ENCODE measurements around the gene FRMD4A.
"Not testable (repeated sequence)": the region's sequence is repeated elsewhere in the genome, so short reads cannot be mapped to it uniquely, and the experiment has no call there.

Gene FRMD4A

GRCh38 chr10:14236341-14236740 lies 94.4 kb downstream of the FRMD4A start:
- no peak for DNase-seq

DNA sequence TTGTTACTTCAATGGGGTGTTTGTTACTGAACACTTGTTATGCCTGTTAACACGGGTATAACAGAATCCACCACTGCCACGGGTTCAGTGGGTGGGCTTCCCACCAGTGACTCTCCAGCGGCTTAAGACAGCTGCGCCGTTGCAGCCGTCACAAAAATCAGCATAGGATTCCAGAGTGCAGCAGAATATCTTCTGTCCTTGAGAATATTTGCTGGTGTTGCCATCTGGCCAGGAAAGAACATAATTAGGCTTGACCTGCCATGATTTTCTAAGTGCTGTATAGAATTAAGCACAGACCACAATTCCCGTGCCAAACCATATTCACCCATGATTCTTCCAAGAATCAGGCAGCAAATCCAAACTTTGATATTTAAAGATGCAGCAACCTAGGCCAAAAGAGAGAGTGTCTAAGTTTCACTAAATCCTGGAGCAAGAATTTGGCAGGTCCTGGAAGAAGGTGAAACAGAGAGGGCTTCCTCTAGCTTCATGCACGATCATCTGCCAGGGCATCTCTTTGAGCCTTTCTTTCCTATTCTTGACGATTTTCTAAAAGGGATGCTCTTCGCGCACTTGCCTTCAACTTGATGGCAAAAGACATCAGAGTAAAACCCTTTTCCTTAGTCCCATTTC lies 95.0 kb downstream of the FRMD4A start:
- DNase-seq, result no peak

DNA sequence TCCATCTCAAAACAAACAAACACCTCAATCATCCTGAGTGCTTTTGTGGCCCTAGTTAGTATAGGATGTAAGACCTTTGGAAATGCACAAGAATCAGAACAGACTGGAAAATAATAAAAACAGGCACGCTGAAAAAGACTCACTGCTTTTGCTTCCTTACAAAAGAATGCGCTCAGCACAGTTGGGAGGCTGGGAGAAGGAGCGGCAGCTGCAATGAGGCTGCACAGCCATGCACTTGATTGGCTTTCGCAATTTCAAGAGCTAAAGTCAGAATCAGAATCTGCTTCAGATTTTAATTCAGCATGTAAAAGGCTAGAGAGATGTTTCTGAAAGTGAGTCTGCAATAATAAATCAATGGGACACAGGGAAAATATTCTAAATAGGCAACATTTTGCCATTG lies 97.2 kb downstream of the FRMD4A start:
- no peak for DNase-seq

DNA sequence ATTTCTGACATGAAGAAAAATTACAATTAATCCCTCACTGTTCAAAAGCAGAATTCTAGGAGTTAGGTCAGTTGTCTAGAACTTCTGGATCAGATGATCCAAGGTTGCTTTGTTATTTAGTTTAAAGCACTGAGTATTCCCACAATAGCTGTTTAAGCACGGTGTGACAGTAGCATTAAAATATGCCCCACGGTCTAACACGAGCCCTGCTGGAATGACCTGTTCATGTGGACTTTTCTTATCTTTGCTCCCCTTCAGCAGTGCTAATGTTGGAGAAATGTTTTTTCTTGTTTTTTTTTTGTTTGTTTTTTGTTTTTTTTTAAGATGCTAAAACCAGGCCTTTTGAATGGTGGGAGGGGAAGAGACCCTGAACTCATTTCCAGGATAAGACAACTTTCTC lies 101.9 kb downstream of the FRMD4A start:
- DNase-seq, result not testable (repeated sequence)

GRCh38 chr10:14225379-14225778 lies 105.3 kb downstream of the FRMD4A start:
- DNase-seq, result no peak

GRCh38 chr10:14220026-14220425 lies 110.7 kb downstream of the FRMD4A start:
- no peak for DNase-seq

DNA sequence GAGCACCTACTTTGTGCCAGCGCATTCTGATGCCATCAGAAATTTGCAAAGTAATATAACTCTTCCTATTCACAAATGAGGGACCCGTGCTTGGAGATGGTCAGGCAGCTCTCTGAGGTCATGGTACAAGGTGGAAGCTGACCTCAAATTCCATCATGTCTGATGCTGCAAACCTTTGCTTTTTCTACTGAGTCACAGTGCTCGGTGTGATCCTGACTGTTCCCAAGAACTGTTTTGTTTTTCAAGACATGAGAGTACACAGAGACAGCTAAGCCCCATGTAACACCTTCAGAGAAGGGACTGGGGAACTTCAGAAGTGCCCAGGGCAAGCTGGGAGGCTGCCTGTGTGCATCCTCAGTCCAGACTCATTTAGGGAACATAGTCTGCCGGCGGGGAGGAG lies 111.3 kb downstream of the FRMD4A start:
- DNase-seq, result no peak

DNA sequence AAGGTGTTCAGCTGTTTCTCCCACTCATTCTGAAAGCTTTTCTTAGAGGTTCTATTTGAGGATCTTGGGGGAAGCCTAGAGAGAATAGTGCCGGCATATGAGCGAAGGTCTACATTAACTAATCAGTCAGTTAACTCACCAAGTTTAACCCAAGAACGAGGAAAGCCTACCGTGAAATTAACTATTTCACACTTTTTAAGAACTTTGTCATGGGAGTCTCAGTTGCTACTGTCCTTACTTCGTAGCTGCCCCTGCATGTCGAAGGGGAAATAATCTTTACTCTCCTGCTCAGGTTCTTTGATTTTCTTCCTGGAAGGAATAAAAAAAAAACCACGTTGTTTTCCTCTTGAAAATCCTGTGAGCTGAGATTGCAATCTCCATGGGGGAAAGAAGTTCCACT lies 115.1 kb downstream of the FRMD4A start:
- no peak for DNase-seq

DNA sequence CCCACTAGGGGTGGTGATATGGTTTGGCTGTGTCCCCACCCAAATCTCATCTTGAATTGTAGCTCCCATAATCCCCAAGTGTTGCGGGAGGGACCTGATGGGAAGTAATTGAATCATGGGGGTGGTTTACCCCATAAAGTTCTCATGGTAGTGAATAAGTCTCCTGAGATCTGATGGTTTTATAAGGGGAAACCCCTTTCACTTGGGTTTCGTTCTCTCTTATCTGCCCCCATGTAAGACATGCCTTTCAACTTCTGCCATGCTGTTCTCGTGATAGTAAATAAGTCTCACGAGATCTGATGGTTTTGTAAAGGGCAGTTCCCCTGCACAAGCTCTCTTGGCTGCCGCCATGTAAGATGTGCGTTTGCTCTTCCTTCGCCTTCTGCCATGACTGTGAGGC lies 117.0 kb downstream of the FRMD4A start:
- DNase-seq, result not testable (repeated sequence)

DNA sequence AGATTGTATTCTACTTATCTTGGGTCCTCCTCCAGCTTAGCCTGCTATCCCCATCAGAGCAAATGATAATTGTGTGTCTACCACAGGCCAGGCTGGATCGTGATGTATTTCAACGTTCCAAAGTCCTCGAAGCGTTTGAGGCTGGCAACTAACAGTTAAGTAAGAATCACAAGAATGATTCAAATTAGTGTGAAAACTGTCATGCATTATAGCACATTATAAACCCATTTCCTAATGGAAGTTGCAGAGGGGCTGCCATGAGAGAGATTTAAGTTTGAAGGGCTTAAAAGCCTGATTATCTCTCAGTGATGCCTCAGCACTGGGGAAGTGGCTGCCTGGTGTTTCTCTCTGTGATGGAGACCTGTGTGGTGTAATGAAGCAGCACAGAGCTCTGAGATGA lies 119.1 kb downstream of the FRMD4A start:
- no peak for DNase-seq

- DNase-seq, result no peak
These were observed 122.5 kb downstream of the FRMD4A start for GRCh38 chr10:14208231-14208630.

DNA sequence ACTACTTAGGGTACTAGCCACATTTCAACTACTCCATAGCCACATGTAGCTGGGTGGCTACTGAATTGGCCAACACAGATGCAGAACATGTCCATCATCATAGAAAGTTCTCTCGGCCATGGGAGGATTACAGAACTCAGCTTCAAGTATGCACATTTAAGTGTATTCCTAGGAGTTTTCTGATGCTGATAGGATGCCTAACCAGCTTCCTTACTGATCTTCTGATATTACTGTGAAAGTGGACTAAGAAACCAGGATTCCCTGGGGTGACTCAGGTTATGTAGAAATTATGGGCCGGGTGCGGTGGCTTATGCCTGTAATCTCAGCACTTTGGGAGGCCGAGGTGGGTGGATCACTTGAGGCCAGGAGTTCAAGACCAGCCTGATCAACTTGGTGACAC lies 125.5 kb downstream of the FRMD4A start:
- DNase-seq, result no peak

GRCh38 chr10:14200698-14201544 lies 129.8 kb downstream of the FRMD4A start:
- no peak for DNase-seq

- DNase-seq, result not testable (repeated sequence)
These were observed 131.6 kb downstream of the FRMD4A start for GRCh38 chr10:14199098-14199497.

- DNase-seq, result no peak
These were observed 132.6 kb downstream of the FRMD4A start for GRCh38 chr10:14198078-14198477.

GRCh38 chr10:14196113-14196512 lies 134.6 kb downstream of the FRMD4A start:
- no peak for DNase-seq

DNA sequence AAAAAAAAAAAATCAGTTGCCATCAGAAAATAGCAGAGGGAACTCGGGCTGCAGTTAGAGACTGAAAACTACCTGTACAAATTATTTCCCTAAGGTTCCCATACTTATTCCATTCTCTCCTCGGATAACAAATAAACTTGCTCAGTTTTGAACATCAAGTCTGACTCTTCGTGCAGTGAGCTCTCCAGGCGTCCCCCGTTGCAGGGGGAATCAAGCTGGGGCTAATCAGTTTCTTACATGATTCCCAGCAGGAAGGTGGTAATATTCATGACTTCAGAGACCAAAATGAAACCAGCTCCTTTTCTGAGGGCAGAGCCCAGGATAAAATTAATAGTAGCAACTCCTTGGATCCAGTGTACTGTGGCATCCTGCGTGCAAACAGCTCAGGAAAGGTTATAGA lies 135.3 kb downstream of the FRMD4A start:
- no peak for DNase-seq

DNA sequence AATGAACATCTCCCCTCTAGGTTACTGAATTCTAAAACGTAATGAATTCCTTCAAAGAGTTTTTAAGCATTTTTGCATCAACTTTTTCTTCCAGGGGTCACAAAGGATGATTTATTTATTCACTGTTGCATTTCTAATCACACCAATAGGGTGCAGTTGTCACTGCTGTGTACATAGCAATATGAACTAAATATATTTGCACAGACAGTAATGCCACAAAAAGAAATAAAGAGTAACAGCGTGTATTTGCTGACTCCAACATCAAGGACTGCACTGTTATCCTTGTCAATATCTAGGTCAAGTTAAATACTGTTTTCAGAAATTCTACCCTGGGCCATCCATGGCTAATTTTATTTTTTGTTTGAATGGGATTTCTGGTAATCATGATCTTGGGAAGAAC lies 138.0 kb downstream of the FRMD4A start:
- DNase-seq, result no peak

- no peak for DNase-seq
These were observed 138.9 kb downstream of the FRMD4A start for GRCh38 chr10:14191871-14192270.

DNA sequence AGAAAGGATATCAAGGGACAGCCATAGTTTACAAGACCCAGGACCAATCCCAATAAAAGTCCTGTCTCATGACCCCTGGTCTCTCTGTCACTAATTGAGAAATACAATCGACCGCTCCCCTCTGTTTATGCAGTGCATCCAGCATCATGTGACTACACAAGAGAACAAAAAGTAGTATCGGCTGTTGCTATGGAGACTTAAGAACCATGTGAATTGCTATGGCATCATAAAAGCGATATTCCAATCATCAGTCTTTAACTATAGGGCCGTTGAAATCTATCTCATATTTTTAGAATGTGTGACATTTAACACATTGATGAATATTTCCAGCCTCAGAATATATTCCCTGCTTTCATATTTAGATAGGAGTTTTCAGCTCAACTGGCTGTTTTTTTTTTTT lies 139.3 kb downstream of the FRMD4A start:
- no peak for DNase-seq

DNA sequence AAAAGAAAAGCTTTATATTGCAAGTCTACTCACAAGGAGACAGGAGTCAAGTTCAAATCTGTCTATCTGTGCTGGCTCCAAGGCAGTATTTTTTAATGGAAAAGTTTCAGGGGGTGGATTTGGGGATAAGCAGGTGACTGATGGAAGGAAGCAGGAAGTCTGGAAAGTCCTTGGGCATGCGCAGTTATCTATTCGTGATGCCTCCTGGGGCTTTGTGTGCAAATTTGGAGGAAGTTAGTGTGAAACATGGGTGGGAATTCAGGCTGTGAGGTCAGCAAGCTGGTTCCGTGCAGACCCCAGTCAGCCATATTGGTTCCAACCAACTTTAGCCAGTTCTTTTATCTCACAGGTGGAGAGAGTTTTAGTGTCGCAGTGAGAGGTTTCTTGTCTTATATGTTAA lies 140.0 kb downstream of the FRMD4A start:
- DNase-seq, result no peak

DNA sequence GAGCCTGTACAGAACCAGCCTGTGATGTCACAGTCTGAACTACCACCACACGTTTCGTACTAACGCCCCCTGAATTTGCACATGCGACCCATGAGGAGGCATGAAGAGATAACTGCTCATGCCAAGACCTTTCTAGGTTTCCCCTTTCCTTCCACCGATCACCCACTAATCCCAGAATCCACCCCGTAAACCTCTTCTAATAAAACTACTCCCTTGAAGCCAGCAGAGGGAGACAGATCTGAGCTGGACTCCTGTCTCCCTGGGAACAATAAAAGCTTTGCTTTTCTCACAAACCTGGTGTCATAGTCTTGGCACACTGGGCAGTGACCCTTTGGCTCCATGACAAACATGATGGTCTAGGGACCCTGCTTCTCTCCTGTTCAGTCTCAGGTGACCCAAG lies 144.5 kb downstream of the FRMD4A start:
- no peak for DNase-seq

DNA sequence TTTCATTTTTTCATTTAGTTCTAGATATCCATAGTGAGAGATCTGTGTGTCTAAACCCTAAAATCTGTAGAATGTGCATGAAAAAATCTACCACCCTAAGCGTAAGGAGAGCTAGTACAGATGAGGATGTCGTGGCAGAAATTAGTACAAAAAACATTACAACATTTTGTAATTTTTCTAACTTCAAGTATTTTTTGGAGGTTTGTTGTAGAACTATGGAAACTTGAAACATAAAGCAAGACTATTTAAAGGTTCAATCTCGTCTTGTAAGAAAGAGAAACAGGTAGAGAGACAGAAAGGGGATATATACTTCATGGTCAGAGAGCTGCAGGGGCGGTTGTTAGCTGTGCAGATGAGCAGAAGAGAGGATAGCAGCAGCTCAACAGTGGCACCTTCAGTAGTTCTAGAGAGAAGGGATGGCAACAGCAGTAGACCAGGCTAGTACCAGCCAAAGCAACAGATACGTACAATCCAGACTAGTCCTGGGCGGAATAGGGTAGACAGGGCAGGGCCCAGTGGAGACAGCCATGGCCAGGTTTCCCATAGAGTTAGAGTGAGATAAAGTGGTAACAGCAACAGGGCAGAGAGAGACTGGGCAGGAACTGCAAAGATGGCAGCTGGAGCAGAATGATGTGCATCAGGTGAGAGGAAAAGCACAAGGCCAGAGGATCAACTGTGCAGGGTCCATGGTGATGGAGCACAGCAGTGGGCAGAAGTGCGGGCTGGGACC lies 145.2 kb downstream of the FRMD4A start:
- DNase-seq, result peak in 1 of 2 experiments; percentile 14

- no peak for DNase-seq
These were observed 145.8 kb downstream of the FRMD4A start for GRCh38 chr10:14184841-14185315.

Data from NCI-H2081 (cell line).